Measurements from ENCODE around the gene KRT20. TPM values are rescaled to one million over a fixed set of nuclear protein-coding genes. Genes with fewer than 3 reads are reported as not detected.

Gene KRT20
- total and polyA plus RNA-seq, 2 of the 4 experiments (the other 2 are of a cell fraction): not detected

DNA sequence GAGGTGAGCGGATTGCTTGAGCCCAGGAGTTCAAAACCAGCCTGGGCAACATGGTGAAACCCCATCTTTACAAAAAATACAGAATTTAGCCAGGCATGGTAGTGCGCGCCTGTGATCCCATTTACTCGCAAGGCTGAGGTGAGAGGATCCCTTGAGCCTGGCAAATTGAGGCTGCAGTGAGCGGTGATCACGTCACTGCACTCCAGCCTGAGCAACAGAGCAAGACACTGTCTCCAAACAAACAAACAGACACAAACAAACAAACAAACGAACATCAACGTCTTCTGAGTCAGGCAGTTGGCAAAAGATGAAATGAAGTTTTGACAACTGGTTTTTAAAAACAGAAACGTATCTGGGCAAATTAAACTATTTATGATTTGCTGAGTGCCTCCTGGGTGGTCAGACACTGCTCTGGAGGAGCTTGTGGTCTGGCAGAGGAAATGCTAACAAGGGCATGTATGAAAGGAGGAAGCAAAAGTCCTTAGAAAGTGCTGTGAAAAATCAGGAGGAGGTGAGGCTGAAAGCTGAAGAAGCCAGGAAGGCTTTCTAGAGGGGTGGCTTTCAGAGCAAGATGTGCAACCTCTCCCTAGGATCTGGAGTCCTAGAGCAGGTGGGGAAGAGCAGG lies 10.2 kb upstream of the KRT20 start:
- Histone ChIP-seq H2BK5ac (ENCODE audit: low read depth, low read length, poor library complexity, severe bottlenecking) (no peak overlapping the region), H4K20me1 (ENCODE audit: insufficient read depth, low read length) (no peaks in the 10 kb centered on the region), H3K27me3 (ENCODE audit: control insufficient read depth, insufficient read depth, low read length) (peaks cover 10% of the 10 kb centered on the region), H3K18ac (ENCODE audit: low read depth, low read length) (no peak overlapping the region), H3K36me3 (ENCODE audit: control insufficient read depth, insufficient read depth, low read length) (no peaks in the 10 kb centered on the region), H3K56ac (ENCODE audit: extremely low read depth, insufficient read depth, low read length) (no peak overlapping the region), H2AFZ (replicated peaks; ENCODE audit: low read length, poor library complexity) (peak overlapping the region; percentile 75), H2AK9ac (replicated peaks; ENCODE audit: low read depth, low read length, poor library complexity) (no peak overlapping the region), H4K5ac (ENCODE audit: low read depth, low read length) (no peak overlapping the region), H4K91ac (ENCODE audit: insufficient read depth, low read depth, low read length) (no peak overlapping the region), H3K9me3 (ENCODE audit: control insufficient read depth, insufficient read depth, low read length) (no peaks in the 10 kb centered on the region), H4K8ac (ENCODE audit: low read depth in 2 of 2, low read length in 2 of 2) (no peak overlapping the region), H3K9me1 (ENCODE audit: insufficient read depth, low read length) (0 out of 2 replicates have a peak, but pooled peaks cover 3% of the 10 kb centered on the region), H3K4me1 (ENCODE audit: control insufficient read depth, insufficient read depth, low read length) (peaks cover 2% of the 10 kb centered on the region; the same call in 1 of the 2 replicates), H2BK15ac (ENCODE audit: low read depth, low read length) (no peak overlapping the region), H3K4me2 (ENCODE audit: low read depth, low read length) (no peak overlapping the region), H3K4ac (ENCODE audit: low read depth, low read length) (no peak overlapping the region), H3K27ac (ENCODE audit: insufficient read depth, low read length) (no peak overlapping the region), H3K4me3 (ENCODE audit: insufficient read depth, low read depth, low read length) (no peak overlapping the region), H2BK120ac (ENCODE audit: low read depth, low read length) (no peak overlapping the region), H2BK20ac (ENCODE audit: low read depth, low read length) (no peak overlapping the region), H3K9ac (ENCODE audit: low read depth, low read length) (no peak overlapping the region), H2AK5ac (ENCODE audit: low read depth, low read length) (no peak overlapping the region), H3K23ac (ENCODE audit: low read depth, low read length) (no peak overlapping the region), H3K79me1 (ENCODE audit: low read depth in 1 of 2, low read length in 2 of 2) (no peaks in the 10 kb centered on the region), H3K14ac (replicated peaks; ENCODE audit: low read depth, low read length) (no peak overlapping the region)
- WGBS, 2 experiments (ENCODE audit: extremely low coverage in 2 of 2, insufficient read length in 1 of 2): no CpG with 5 or more reads among the region's 9 CpGs
- dilution Hi-C loops (cut with HindIII; ENCODE audit: low sequenced_read_pairs, unreplicated experiment) (no loop called here), in situ Hi-C loops (cut with MboI; ENCODE audit: low sequenced_read_pairs) (no loop called here), intact Hi-C loops (cut with micrococcal nuclease) (no loop called here)
- POLR2A ChIA-PET (ENCODE audit: unreplicated experiment): no interaction called here
- no TSS peak for BruUV-seq (replicated peaks)
- no peak for DNase-seq
- CTCF ChIA-PET: no interaction called here
- no peak for TF ChIP-seq MXI1 (IDR thresholded peaks at IDR 0.05; ENCODE audit: borderline replicate concordance, low read depth, low read length)
- no peak for TF ChIP-seq MAFK (IDR thresholded peaks at IDR 0.05; ENCODE audit: low read depth, low read length)
- TF ChIP-seq MAZ (IDR thresholded peaks at IDR 0.05; ENCODE audit: borderline replicate concordance, low read depth, low read length): no peak
- no peak for TF ChIP-seq FOS (IDR thresholded peaks at IDR 0.05; ENCODE audit: low read depth, low read length)
- TF ChIP-seq CHD1 (IDR thresholded peaks at IDR 0.05; ENCODE audit: low read depth, low read length): no peak
- TF ChIP-seq, protein P1, sequence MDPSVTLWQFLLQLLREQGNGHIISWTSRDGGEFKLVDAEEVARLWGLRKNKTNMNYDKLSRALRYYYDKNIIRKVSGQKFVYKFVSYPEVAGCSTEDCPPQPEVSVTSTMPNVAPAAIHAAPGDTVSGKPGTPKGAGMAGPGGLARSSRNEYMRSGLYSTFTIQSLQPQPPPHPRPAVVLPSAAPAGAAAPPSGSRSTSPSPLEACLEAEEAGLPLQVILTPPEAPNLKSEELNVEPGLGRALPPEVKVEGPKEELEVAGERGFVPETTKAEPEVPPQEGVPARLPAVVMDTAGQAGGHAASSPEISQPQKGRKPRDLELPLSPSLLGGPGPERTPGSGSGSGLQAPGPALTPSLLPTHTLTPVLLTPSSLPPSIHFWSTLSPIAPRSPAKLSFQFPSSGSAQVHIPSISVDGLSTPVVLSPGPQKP (IDR thresholded peaks at IDR 0.05; ENCODE audit: borderline replicate concordance, low read depth, low read length): no peak
- TF ChIP-seq POLR2A (IDR thresholded peaks at IDR 0.05; ENCODE audit: low read depth, low read length): no peak
- no peak for TF ChIP-seq RCOR1 (IDR thresholded peaks at IDR 0.05; ENCODE audit: insufficient replicate concordance, low read length)
- ATAC-seq (ENCODE audit: low read depth): no peak
